ENCODE measurements around the gene SIGLEC1. TPM values are rescaled to one million over a fixed set of nuclear protein-coding genes. Genes with fewer than 3 reads are reported as not detected.

Gene SIGLEC1
- total RNA-seq, 1 donor from 2014 or later, result not detected

GRCh38 chr20:3669710-3670367 lies 42.6 kb downstream of the SIGLEC1 start:
- peaks cover 42% of the 10 kb centered on the region for H3K27me3 Mint-ChIP-seq
- no peak overlapping the region for H3K27ac Mint-ChIP-seq
- no peak for DNase-seq (ENCODE audit: low spot score, unreplicated experiment)
- H3K4me1 Mint-ChIP-seq (ENCODE audit: low read depth), result no peaks in the 10 kb centered on the region
- no peaks in the 10 kb centered on the region for H3K9me3 Mint-ChIP-seq (ENCODE audit: low read depth)
- H3K4me3 Mint-ChIP-seq (ENCODE audit: low read depth), result no peak overlapping the region
- TF ChIP-seq CTCF (IDR thresholded peaks at IDR 0.05; ENCODE audit: unreplicated experiment), result no peak
- no peaks in the 10 kb centered on the region for H3K36me3 Mint-ChIP-seq (ENCODE audit: insufficient read depth)

- no peak overlapping the region for H3K4me3 Mint-ChIP-seq (ENCODE audit: low read depth)
- H3K4me1 Mint-ChIP-seq (ENCODE audit: low read depth), result no peaks in the 10 kb centered on the region
- no peak for TF ChIP-seq CTCF (IDR thresholded peaks at IDR 0.05; ENCODE audit: unreplicated experiment)
- H3K36me3 Mint-ChIP-seq (ENCODE audit: insufficient read depth), result no peaks in the 10 kb centered on the region
- no peaks in the 10 kb centered on the region for H3K9me3 Mint-ChIP-seq (ENCODE audit: low read depth)
- H3K27me3 Mint-ChIP-seq, result peaks cover 47% of the 10 kb centered on the region
- DNase-seq (ENCODE audit: low spot score, unreplicated experiment), result no peak
- no peak overlapping the region for H3K27ac Mint-ChIP-seq
Observed at GRCh38 chr20:3667434-3668037, 44.9 kb downstream of the SIGLEC1 start.

GRCh38 chr20:3663858-3664257 lies 48.5 kb downstream of the SIGLEC1 start:
- no peak for DNase-seq (ENCODE audit: low spot score, unreplicated experiment)
- peaks cover 3% of the 10 kb centered on the region for H3K4me1 Mint-ChIP-seq (ENCODE audit: low read depth)
- TF ChIP-seq CTCF (IDR thresholded peaks at IDR 0.05; ENCODE audit: unreplicated experiment), result no peak
- H3K36me3 Mint-ChIP-seq (ENCODE audit: insufficient read depth), result no peaks in the 10 kb centered on the region
- H3K27me3 Mint-ChIP-seq, result peaks cover 47% of the 10 kb centered on the region
- H3K27ac Mint-ChIP-seq, result no peak overlapping the region
- no peaks in the 10 kb centered on the region for H3K9me3 Mint-ChIP-seq (ENCODE audit: low read depth)
- no peak overlapping the region for H3K4me3 Mint-ChIP-seq (ENCODE audit: low read depth)

GRCh38 chr20:3663031-3663701 lies 49.2 kb downstream of the SIGLEC1 start, which contains the start of gene GFRA4:
GFRA4 (minus strand) TSS chr20:3663399; CDS start chr20:3663399, 0 bp downstream.
- H3K4me3 Mint-ChIP-seq (ENCODE audit: low read depth), result no peak within 1 kb of the TSS
- H3K36me3 Mint-ChIP-seq (ENCODE audit: insufficient read depth), result no peaks in the 10 kb centered on the region
- no peak for DNase-seq (ENCODE audit: low spot score, unreplicated experiment)
- H3K9me3 Mint-ChIP-seq (ENCODE audit: low read depth), result no peaks in the 10 kb centered on the region
- peaks cover 48% of the 10 kb centered on the region for H3K27me3 Mint-ChIP-seq
- H3K4me1 Mint-ChIP-seq (ENCODE audit: low read depth), result peaks cover 6% of the 10 kb centered on the region
- H3K27ac Mint-ChIP-seq, result no peak within 1 kb of the TSS
- no peak for TF ChIP-seq CTCF (IDR thresholded peaks at IDR 0.05; ENCODE audit: unreplicated experiment)

Other genes starting within 250 kb of the SIGLEC1 start
- gene ATRN, start 241.6 kb downstream of the SIGLEC1 start, total RNA-seq, result 54.5 and 55.2 TPM in 2 replicates
- gene GFRA4, start 49.2 kb downstream of the SIGLEC1 start, total RNA-seq, result not detected in 2 replicates
- 0.47 and 0.67 TPM in 2 replicates for gene ADAM33, start 30.6 kb downstream of the SIGLEC1 start, total RNA-seq
- gene HSPA12B, start 20.1 kb upstream of the SIGLEC1 start, total RNA-seq, result not detected in 2 replicates
- gene ADISSP, start 55.2 kb upstream of the SIGLEC1 start, total RNA-seq, result 18.9 and 20.2 TPM in 2 replicates
- gene SPEF1, start 68.8 kb upstream of the SIGLEC1 start, total RNA-seq, result 1.7 and 1.9 TPM in 2 replicates
- gene CENPB, start 74.1 kb upstream of the SIGLEC1 start, total RNA-seq, result 49.6 and 53.8 TPM in 2 replicates
- gene CDC25B, start 83.7 kb upstream of the SIGLEC1 start, total RNA-seq, result 36.7 and 37.6 TPM in 2 replicates
- 12.3 and 13.2 TPM in 2 replicates for gene AP5S1, start 107.9 kb upstream of the SIGLEC1 start, total RNA-seq
- gene MAVS, start 134.2 kb upstream of the SIGLEC1 start, total RNA-seq, result 42.2 and 43.8 TPM in 2 replicates
- 53.8 and 57.6 TPM in 2 replicates for gene PANK2, start 176.8 kb upstream of the SIGLEC1 start, total RNA-seq